HG02970 (cell line): ENCODE data around the gene SERP2.

ENCODE experiments used
- ATAC-seq: cut with Tn5 transposase; IDR thresholded peaks from one replicate; pipeline ENCODE4 v1.9.1; 2021; ENCODE audit warnings: mild to moderate bottlenecking, moderate library complexity, moderate number of reproducible peaks; ENCODE audit not compliant: unreplicated experiment, low FRiP score

SERP2 gene

DNA sequence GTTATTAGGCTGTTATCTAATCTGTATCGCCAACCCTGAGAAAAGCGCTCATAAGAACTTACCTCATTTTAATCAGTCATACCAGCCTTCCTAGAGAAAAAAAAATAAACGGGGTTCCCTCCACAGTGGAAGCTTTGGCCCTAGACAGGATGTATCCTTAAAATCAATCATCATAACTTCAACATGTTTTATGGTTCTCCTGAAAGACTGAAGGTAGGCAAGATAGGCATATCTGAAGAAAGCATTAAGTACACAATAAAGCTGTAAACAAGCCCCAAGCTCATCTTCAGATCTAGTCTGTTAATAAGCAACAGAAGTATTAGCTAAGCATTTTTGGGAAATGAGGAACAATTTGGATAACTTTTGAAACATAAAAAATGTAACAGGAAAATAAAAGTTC is 18.7 kb upstream of the SERP2 start:
- no peak for ATAC-seq

DNA sequence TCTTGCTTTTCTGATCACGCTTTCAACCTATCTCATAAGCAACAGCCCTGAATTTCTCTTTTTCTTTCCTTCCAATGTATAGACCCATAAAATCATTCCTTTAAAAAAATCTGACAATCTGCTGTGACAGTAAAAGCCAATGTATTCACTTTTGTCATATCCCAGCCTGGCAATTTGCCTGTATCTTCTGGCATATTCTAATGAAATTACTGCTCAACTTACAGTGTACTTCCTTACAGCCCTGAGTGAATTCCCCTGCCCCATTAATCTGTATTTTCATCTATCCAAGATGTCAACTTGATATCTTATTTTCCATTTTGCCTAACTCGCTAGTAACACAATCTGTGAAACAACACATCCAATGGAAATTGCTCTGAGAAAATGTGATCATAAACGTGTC is 18.0 kb upstream of the SERP2 start:
- ATAC-seq, result no peak

DNA sequence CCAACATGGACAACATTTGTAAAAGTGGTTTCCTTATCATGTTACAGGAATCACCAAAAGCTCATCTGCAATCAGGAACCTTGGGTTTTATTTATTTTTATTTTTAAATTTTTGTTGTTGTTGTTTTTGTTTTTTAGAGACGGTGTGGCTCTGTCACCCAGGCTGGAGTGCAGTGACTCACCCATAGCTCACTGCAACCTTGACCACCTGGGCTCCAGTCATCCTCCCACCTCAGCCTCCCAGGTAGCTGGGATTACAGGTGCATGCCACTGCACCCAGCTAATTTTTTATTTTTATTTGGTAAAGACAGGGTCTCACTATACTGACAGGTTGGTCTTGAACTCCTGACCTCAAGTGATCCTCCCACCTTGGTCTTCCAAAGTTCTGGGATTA is 13.6 kb upstream of the SERP2 start:
- no peak for ATAC-seq

DNA sequence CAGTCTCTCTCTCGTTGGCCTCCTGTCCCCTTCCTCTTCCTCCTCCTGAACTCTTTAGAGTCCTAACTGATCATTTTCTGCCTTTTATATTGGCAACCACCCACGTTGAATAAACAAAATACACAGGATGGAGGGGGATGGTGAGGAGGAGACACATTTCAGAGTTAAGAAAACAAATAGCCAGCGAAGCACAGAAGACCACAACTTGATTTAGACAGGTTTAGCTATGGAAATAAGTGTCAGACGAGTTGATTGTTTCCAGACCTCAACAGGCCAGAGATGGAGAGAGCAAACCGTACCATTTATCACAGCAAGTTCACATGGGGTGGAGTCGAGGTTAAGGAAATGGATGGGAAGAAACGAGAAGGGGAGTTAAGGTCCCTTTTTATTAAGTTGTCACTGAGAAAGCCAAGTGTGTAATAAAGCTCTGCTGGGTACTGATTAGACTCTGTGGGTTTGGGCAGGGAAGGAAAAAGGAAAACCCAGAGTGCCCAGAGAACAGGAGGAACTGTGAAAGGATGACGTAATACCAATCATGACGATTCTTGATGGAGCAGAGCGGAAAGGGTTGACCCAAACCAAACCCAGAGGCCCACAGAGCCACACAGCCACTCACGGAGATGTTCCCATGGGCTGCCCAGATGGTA is 11.1 kb upstream of the SERP2 start:
- no peak for ATAC-seq

DNA sequence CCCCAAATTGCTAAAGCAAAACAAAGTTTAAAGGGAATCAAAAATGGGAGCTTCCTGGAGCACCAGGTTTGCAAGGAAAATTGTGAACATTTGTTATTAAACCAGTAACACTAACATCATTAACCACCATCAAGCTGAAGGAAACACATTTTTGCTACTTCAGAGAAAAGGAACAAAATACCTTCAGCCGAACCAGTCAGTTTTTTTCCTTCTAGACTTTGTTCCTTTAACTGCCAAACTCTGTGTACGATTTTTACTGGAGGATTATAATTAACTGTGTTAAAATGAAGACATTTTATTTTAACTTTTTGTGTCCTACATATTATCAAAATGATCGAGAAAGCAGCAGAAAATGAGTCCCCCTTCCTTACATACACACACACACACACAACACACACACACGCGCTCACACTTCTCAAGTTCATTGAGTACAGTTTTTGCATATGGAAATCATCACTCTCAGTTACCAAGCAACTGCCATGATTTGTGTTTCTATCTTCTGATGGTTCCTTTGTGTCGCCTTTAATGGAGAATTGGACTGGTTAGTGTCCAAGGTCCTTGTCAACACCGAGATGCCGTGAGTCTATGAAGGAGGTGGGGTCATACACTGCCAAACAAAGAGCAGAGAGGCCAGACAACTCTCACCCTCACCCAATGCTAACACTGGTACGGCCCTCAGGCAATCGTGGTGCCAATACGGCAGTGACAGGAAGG is 9.8 kb upstream of the SERP2 start:
- ATAC-seq, result no peak

DNA sequence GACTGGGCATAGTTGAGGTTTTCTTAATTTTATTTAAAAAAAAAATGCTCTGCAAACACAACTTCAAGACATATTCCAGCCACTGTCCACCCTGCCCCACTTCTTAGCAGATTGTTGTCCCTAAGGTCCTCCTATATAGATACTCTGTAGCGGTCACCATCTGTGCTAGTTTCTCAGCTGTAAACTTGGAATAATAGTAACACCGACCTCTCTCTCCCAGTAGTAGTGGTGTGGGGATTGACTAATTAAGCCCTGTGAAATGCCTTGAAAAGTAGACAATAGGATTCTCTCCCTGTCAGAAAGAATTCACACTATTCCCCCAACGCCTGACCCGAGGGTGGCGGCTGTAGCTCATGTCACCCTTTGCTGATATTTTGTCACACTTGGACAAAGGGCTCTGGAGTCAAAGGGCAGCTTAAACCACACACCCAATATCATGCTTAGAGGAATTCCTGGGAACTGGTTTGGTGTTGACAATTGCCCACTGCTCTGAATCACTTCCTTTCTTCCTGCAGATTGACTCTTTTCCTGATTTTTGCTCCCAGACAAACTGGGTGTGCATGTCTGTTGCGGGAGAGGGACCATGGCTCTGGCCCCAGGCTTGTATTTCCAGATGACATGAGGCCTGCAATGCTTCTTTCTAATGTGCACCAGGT is 9.2 kb upstream of the SERP2 start:
- no peak for ATAC-seq

DNA sequence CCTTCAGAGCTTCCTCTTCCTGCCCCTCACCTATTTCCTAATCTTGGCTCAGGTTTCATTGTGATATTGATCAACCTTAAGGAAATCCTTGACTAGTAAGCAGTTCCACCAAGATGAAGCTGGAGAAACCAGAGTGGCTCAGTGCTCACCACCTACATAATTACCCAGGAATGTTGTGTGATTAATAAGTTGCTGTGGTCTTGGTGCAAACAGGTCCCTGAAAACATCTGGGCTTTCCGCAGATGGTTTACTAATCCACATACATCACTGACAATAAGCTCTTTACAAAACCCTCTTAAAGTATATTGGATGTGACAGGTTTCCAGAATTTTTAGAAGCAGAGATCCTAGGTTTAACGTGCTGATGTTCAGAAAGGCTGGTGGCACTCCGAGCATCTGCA is 8.6 kb upstream of the SERP2 start:
- no peak for ATAC-seq

DNA sequence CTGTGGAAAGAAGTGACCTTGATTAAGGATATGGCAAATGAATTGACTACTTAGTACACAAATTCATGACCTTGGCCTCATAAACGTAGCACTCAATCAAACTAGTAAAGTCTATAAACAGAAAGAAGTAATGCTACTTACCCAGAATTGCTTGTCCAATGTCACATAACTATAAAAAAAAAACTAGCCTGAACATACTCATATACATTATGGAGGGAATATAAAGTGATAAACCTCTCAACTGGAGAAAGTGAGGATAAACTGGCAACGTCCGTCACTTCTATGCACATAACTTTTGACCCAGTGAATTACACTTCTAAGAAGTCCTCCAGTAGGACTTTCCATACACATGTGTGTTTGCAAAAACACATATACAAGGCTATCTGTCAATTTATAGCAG is 7.7 kb upstream of the SERP2 start:
- ATAC-seq, result no peak

DNA sequence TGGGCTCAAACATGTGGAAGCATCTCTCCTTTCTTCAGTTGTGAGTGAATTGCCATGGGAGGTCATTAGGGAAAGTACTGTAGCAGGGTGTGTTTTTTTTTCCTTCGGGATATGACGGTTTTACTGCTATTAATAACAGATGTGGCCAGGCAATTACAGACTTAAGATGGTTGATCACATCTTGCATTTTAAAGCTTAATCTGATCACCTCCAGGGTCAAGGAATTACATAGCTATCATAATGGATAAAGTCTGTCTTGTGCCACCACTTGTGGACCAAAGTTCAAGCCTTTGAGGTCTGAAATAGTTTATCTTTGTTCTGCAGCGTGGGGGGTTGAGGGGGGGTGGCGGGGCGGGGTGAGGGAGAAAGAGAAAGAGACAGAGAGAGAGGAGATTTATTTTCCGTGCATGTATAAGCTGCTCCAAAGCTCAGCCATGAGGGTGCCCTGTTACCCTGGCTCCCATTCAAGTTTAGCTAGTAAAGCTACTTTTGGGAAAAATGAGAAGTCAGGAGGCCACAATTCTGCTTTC is 5.5 kb upstream of the SERP2 start:
- ATAC-seq, result no peak

DNA sequence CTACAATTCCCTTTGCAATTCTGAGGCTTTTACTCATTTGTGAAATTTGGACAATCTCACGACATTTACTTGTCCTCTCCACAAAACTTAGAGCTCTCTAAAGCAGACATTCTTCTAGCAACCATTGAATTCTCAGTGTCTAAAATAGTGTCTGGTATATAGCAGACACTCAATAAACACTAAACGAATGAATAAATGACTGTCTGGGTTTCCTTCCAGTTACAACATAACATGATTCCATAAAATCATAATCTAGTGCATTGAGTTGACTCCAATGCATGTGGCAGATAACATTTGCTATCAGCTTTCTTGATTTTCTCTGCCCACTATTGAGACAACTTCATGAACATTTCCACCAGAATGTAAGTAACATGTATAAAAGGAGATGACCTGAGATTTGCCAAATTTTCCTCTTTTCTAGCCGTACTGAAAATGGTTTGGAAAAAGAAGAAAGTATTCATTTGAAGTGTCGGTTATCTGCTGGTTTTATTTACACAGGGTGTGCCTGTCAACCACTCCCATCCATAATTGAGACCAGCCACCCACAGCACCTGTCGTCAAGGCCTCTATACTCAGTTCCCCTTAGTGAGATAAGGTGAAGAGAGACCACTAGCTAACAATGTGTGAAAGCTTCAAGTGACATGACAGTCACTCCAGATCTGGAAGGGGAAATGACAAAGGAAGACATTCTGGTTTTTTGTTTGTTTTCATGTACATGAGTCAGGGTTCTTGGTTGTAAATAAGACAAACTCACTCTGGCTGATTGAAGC is 4.8 kb upstream of the SERP2 start:
- no peak for ATAC-seq

DNA sequence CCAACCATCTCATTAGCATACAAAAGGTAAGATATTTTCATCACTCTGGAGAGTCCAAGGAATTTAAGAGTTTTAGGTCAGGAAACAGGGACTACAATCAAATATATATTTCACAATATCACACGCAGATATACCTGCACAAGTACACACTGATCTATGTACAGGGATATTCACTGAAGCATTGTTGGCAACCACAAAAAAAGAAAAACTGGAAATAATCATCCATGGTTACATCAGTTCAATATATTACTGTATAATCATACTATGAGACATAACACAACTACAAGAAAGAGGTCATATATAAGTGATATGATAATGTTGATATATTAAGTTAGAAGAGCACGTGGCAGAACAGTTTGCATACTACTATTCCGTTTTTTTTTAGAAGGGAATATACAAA is 2.2 kb upstream of the SERP2 start:
- no peak for ATAC-seq

DNA sequence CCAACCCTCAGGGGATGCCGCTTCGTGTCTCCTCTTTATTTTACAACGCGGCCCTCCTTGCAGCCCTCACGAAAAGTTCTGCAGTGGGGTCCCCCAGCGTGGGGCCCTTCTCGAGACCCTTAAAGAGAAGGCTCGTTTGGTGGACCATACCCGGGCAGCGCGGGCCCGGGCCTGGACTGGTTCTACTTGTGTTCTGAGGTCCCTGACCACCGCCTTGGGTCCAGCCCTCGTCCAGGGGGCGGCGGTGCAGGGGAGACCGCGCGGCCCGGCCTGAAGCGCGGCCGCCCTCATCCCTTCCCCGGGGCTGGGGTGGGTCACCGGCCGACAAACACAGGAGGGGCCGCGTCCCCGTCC is 400 bp upstream of the SERP2 start:
- ATAC-seq, result no peak

DNA sequence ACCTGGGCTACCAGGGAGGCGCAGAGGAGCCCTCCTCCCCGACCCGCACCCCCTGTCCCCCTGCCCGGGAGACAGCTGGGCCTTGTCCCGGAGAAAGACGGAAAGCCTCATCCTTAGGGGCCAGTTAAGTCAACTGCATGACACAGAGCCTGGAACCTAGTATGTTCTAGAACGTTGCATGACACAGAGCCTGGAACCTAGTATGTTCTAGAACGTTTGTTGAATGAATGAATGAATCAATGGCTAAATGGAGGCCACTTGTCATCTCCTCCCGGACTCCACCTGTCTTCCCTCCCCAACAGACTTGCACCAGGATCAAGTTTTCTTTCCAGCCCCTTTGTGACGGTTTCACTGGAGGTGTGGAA is 706 bp downstream of the SERP2 start:
- ATAC-seq, result no peak

DNA sequence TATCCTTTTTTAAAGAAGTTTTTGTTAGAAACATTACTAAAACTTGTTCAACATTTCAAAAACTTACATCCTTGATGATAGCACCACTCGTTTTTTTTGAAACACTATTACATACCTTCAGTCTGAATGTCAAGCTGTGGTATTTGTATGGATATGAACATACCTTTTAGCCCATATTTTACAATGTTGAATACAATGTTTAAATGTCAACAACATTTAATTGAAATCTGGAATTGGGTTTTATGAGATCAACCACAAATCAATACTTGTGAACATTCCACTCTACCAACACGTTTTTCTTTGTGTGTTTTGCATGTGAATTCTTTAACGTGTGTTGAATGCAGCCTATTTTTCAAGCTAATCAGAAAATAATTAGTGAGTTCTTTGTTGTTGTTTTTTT is 4.7 kb downstream of the SERP2 start:
- no peak for ATAC-seq

DNA sequence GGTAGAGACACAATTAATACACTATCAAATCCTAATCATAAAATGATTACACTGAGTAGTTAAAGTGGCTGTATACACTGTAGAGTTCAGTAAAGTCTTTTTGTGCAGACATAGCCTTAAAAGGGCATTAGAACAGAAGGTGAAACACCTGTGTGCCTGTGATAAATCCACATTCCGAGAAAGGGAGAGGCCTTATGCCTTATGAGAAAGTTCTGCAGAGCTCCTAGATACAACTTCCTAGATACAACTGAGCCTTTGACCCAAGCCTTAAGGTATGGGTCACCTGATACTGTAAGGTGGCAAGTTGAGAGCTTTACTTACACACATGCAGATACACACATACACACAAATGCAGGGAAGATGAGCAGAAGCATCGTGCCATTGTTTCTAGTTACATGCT is 6.3 kb downstream of the SERP2 start:
- no peak for ATAC-seq

DNA sequence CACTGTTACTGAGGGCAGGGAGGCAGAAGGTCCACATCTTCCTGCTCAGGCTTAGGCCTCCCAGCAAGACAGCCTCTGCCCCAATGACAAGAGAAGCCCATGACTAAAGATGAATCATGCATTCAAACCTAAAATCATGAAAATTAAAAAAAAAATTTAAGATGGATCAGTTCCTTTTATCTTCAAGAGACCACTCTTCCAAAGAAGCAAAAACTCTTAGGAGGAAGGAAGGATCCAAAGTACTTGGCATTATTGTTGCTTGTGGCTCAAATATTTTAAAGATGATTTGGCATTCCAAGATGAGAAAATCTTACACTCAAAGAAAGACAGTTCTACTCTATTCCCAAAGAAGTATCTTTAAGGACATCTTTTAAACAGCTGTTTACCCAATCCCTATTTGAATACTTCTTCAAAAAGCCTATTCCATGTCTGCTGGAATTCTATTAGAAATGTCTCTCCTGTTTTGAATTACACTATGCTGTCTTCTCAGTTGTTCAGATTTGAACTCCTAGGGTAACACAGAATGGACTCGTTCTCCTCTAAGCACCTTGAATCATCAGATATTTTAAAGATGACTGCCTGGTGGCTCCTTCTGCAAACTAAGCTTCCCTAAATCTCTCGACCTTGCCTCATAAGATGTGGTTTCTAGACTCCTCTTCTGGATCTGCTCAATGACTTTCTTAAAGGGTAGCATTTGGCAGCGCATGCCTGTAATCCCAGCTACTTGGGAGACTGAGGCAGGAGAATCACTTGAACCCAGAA is 7.0 kb downstream of the SERP2 start:
- no peak for ATAC-seq

DNA sequence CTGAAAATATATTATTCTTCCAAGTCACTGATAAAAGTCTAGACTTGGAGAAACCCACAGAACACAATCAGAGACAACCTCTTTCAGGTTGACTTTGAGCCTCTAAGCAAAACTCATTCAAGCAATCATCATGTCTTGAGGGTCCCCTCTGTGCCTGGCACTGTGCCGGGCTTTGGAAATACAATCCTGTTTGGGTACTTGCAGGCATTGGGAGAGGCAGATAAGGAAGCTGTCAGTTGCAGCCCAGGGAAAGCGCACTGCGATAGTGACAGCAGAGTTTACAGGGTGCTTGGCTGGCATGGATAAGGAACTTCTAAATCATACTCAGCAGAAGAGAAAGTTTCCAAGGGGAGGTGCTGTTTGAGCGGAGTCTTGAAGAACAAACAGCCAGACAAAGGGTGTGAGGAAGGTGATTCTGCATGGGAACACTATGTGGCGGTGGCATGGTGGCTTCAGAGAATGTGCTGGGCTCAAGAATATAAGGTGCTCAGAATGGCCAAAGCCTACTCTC is 9.1 kb downstream of the SERP2 start:
- no peak for ATAC-seq

DNA sequence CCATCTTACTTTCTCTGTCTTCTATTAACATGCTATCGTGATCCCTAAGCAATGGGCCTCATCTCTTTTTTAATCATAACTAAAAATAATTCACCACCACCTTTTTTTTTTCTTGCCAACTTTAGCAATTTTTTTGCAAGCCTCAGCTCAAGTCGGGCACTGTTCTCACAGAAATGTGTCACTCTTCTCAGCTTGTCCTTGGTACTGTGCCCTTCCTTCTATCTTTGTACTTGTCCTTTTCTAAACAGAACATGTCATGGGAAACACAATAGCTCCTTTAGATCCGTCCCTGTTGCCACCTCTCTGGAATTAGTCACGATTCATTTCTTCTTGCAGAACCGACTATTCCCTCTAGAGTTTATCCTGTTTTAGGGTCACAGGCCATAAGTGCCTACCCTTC is 10.3 kb downstream of the SERP2 start:
- ATAC-seq, result no peak

DNA sequence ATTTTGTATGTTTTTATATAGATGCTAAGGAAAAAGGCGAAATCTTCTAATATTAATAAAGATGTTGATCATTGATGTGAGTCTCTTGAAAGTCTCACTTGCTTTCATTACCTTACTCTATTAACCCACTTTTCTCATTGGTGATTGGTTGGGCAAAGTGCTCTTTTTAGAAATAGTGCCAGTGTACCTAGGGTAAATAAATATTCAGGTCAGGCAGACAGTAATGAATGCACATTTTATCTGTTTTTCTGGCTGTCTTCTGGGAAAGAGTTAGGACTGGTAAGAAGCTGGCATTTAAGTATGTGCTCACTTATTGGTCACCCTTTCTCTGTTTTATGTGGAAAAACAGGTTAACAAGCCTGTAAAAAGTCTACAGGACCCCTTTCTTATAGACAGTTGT is 11.2 kb downstream of the SERP2 start:
- ATAC-seq, result no peak

DNA sequence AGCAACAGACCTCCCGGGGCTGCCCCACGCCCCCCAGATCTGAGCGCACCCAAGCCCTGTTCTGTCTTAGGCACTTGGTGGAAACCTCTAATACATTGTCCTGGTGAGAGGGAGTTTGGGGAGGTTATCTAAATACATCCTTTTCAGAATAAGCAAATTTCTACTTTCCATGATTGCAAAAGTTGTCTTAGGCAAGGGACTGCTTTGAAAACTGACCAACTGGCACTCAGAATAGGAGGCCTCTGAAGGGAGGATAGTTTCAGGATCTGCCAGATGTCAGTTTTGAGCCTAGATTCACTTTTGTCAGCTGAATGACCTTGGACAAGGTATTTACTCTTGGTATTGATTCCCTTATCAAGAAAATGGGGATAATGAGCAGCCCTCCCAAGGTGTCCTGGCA is 11.8 kb downstream of the SERP2 start:
- no peak for ATAC-seq
